Calu3 (cell line): ENCODE measurements around the gene GCA. TPM values are rescaled to one million over a fixed set of nuclear protein-coding genes. Genes with fewer than 3 reads are reported as not detected.

ENCODE experiments used
- BruUV-seq: library from RNA; stranded (reverse); fragments of 400-500 nt; replicated peaks from 2 replicates; lab custom pipeline; 2021; lab: Mats Ljungman, UMichigan
- CTCF ChIA-PET: fragments of 300-600 bp; sonication (Branson Sonifier 250); formaldehyde crosslinking; loops from one replicate; lab custom pipeline; 2022; ENCODE audit warnings: antibody characterized with exemption; lab: Charles Lee
- DNase-seq: peaks from one replicate; pipeline ENCODE4 v3.0.0; 2022
- H3K27ac Mint-ChIP-seq: one replicate; pipeline ENCODE4 v1.8.0; 2022; ENCODE audit warnings: mixed read lengths; ENCODE audit not compliant: unreplicated experiment
- H3K27me3 Mint-ChIP-seq: one replicate; pipeline ENCODE4 v1.8.0; 2022; ENCODE audit warnings: mixed read lengths; ENCODE audit not compliant: unreplicated experiment
- H3K36me3 Mint-ChIP-seq: one replicate; pipeline ENCODE4 v1.8.0; 2022; ENCODE audit warnings: mild to moderate bottlenecking, moderate library complexity, mixed read lengths; ENCODE audit not compliant: insufficient read depth, unreplicated experiment
- H3K4me1 Mint-ChIP-seq: one replicate; pipeline ENCODE4 v1.8.0; 2022; ENCODE audit warnings: mild to moderate bottlenecking, low read depth, mixed read lengths; ENCODE audit not compliant: unreplicated experiment
- H3K4me3 Mint-ChIP-seq: one replicate; pipeline ENCODE4 v1.8.0; 2022; ENCODE audit warnings: mild to moderate bottlenecking, low read depth, moderate library complexity, mixed read lengths; ENCODE audit not compliant: unreplicated experiment
- H3K9me3 Mint-ChIP-seq: one replicate; pipeline ENCODE4 v1.8.0; 2022; ENCODE audit warnings: low read depth, mixed read lengths; ENCODE audit not compliant: unreplicated experiment
- intact Hi-C: fragments of 100-400 bp; cut with micrococcal nuclease; formaldehyde crosslinking; loops from one replicate; pipeline ENCODE4 v1.10.0; 2022; ENCODE audit not compliant: unreplicated experiment
- total RNA-seq: library from RNA; stranded (reverse); gene quantifications from 2 replicates; pipeline ENCODE4 v1.2.3, GENCODE V29; 2022
- TF ChIP-seq, protein P1 (sequence below): fragments of 200-600 bp; IDR thresholded peaks from one replicate; pipeline ENCODE4 v1.8.0; 2022; ENCODE audit warnings: antibody characterized with exemption; ENCODE audit not compliant: unreplicated experiment

The GCA gene
- total RNA-seq, 1 experiment from 2014 or later, result 51.2 TPM

GRCh38 chr2:162344617-162344950 is 652 bp downstream of the GCA start:
- peak; percentile 23 for DNase-seq
- H3K27me3 Mint-ChIP-seq, result no peaks in the 10 kb centered on the region
- TF ChIP-seq, protein P1, sequence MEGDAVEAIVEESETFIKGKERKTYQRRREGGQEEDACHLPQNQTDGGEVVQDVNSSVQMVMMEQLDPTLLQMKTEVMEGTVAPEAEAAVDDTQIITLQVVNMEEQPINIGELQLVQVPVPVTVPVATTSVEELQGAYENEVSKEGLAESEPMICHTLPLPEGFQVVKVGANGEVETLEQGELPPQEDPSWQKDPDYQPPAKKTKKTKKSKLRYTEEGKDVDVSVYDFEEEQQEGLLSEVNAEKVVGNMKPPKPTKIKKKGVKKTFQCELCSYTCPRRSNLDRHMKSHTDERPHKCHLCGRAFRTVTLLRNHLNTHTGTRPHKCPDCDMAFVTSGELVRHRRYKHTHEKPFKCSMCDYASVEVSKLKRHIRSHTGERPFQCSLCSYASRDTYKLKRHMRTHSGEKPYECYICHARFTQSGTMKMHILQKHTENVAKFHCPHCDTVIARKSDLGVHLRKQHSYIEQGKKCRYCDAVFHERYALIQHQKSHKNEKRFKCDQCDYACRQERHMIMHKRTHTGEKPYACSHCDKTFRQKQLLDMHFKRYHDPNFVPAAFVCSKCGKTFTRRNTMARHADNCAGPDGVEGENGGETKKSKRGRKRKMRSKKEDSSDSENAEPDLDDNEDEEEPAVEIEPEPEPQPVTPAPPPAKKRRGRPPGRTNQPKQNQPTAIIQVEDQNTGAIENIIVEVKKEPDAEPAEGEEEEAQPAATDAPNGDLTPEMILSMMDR, result no peak
- intact Hi-C loops, result no loop called here
- H3K36me3 Mint-ChIP-seq, result peaks cover 20% of the 10 kb centered on the region
- BruUV-seq, result TSS peak; percentile 43
- H3K4me3 Mint-ChIP-seq, result peak overlapping the region; percentile 84
- H3K4me1 Mint-ChIP-seq, result no peaks in the 10 kb centered on the region
- H3K9me3 Mint-ChIP-seq, result no peaks in the 10 kb centered on the region
- CTCF ChIA-PET, result no interaction called here
- peak overlapping the region; percentile 93 for H3K27ac Mint-ChIP-seq

GRCh38 chr2:162365392-162365791 is 21.5 kb downstream of the GCA start:
- no TSS peak for BruUV-seq
- no peaks in the 10 kb centered on the region for H3K9me3 Mint-ChIP-seq
- DNase-seq, result no peak
- H3K4me3 Mint-ChIP-seq, result no peak overlapping the region
- H3K27ac Mint-ChIP-seq, result no peak overlapping the region
- no peaks in the 10 kb centered on the region for H3K36me3 Mint-ChIP-seq
- intact Hi-C loops, result no loop called here
- CTCF ChIA-PET, result no interaction called here
- TF ChIP-seq, protein P1, result no peak
- no peaks in the 10 kb centered on the region for H3K4me1 Mint-ChIP-seq
- H3K27me3 Mint-ChIP-seq, result no peaks in the 10 kb centered on the region

GRCh38 chr2:162368494-162368893 is 24.6 kb downstream of the GCA start:
- H3K4me3 Mint-ChIP-seq, result no peak overlapping the region
- no peak overlapping the region for H3K27ac Mint-ChIP-seq
- no peaks in the 10 kb centered on the region for H3K4me1 Mint-ChIP-seq
- H3K27me3 Mint-ChIP-seq, result no peaks in the 10 kb centered on the region
- no TSS peak for BruUV-seq
- CTCF ChIA-PET, result no interaction called here
- intact Hi-C loops, result no loop called here
- DNase-seq, result no peak
- no peaks in the 10 kb centered on the region for H3K9me3 Mint-ChIP-seq
- H3K36me3 Mint-ChIP-seq, result no peaks in the 10 kb centered on the region
- TF ChIP-seq, protein P1, result no peak

DNA sequence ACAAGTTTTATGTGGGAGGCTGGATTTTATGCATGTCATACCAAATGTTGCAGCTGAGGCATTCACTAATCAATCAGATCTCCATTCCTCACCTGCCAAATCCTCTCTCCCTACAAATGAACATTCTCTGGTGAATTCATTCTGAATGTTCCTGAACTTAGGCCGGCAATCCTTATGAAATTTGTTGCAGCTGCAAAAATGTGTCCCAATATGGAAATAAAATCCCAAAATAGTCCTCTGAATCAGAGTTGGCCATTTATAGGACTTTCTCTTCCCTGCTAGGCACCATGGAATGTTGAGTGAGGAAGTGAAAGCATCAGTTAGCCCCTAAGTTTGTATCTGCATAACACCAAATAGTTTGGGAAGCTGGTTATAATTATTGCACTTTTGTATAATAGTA is 25.6 kb downstream of the GCA start:
- CTCF ChIA-PET, result no interaction called here
- Mint-ChIP-seq H3K27me3 (no peaks in the 10 kb centered on the region), H3K9me3 (no peaks in the 10 kb centered on the region), H3K36me3 (no peaks in the 10 kb centered on the region), H3K4me3 (no peak overlapping the region), H3K27ac (no peak overlapping the region), H3K4me1 (no peaks in the 10 kb centered on the region)
- DNase-seq, result no peak
- intact Hi-C loops, result no loop called here
- TF ChIP-seq, protein P1, result no peak
- no TSS peak for BruUV-seq
